SIG-M5 treated with dmso at 0.1 percent for 504 hours (cell line): ENCODE measurements around the gene GNG2.

ENCODE experiments used
- DNase-seq: peaks from one replicate; lab custom pipeline; 2025; ENCODE audit not compliant: unreplicated experiment; lab: John Stamatoyannopoulos, UW

GNG2 gene

GRCh38 chr14:51938137-51938536 lies 77.7 kb downstream of the GNG2 start:
- no peak for DNase-seq

GRCh38 chr14:51938821-51939220 lies 78.4 kb downstream of the GNG2 start:
- no peak for DNase-seq

- no peak for DNase-seq
Observed at GRCh38 chr14:51939226-51939625, 78.8 kb downstream of the GNG2 start.

- no peak for DNase-seq
Observed at GRCh38 chr14:51939755-51940301, 79.4 kb downstream of the GNG2 start.

- no peak for DNase-seq
Observed at GRCh38 chr14:51942971-51943370, 82.6 kb downstream of the GNG2 start.

- no peak for DNase-seq
Observed at GRCh38 chr14:51950007-51950406, 89.6 kb downstream of the GNG2 start.

- no peak for DNase-seq
Observed at GRCh38 chr14:51951656-51952055, 91.2 kb downstream of the GNG2 start.

GRCh38 chr14:51954031-51954430 lies 93.6 kb downstream of the GNG2 start:
- DNase-seq, result no peak

- no peak for DNase-seq
Observed at GRCh38 chr14:51954657-51955056, 94.2 kb downstream of the GNG2 start.

GRCh38 chr14:51957950-51958349 lies 97.5 kb downstream of the GNG2 start:
- DNase-seq, result no peak

- no peak for DNase-seq
Observed at GRCh38 chr14:51959928-51960327, 99.5 kb downstream of the GNG2 start.

- DNase-seq, result no peak
Observed at GRCh38 chr14:51960866-51961265, 100.5 kb downstream of the GNG2 start.

GRCh38 chr14:51962711-51963110 lies 102.3 kb downstream of the GNG2 start:
- DNase-seq, result no peak

- DNase-seq, result no peak
Observed at GRCh38 chr14:51963286-51963685, 102.9 kb downstream of the GNG2 start.

- DNase-seq, result no peak
Observed at GRCh38 chr14:51967521-51967920, 107.1 kb downstream of the GNG2 start.

- no peak for DNase-seq
Observed at GRCh38 chr14:51969852-51970540, 109.6 kb downstream of the GNG2 start.

- DNase-seq, result no peak
Observed at GRCh38 chr14:51972566-51972965, 112.2 kb downstream of the GNG2 start.

- DNase-seq, result no peak
Observed at GRCh38 chr14:51977075-51977474, 116.7 kb downstream of the GNG2 start.

GRCh38 chr14:51978681-51979085 lies 118.3 kb downstream of the GNG2 start:
- DNase-seq, result no peak

GRCh38 chr14:51979088-51979709 lies 118.8 kb downstream of the GNG2 start:
- peak; percentile 63 for DNase-seq

GRCh38 chr14:51981218-51981854 lies 120.9 kb downstream of the GNG2 start:
- DNase-seq, result no peak

- no peak for DNase-seq
Observed at GRCh38 chr14:51988221-51988620, 127.8 kb downstream of the GNG2 start.
